RPMI7951 (cell line): ENCODE results near the gene PMVK. TPM values are rescaled to one million over a fixed set of nuclear protein-coding genes. Genes with fewer than 3 reads are reported as not detected.
"Not testable (repeated sequence)": the region's sequence is repeated elsewhere in the genome, so short reads cannot be mapped to it uniquely, and the experiment has no call there.

Experiments
- DNase-seq: peaks from one replicate; pipeline ENCODE4 v3.0.0-alpha.2; 2012; ENCODE audit warnings: low read depth
- total RNA-seq: library from RNA; depleted of rRNA; stranded (reverse); fragments of >200 nt; shearing (Covaris generic); gene quantifications from 2 replicates; pipeline ENCODE4 v1.2.3, GENCODE V29; 2014; rRNA removed

PMVK gene
- total RNA-seq: 8.7 and 9.3 TPM in 2 replicates

GRCh38 chr1:154936555-154937084, at the start of gene PMVK:
TSS of gene PMVK (minus strand) at chr1:154936719. CDS start at chr1:154936685, 34 bp downstream.
- peak; percentile 93 for DNase-seq

GRCh38 chr1:154983776-154984466, 47.4 kb upstream of the PMVK start:
- DNase-seq: no peak

GRCh38 chr1:154982897-154983648, 46.6 kb upstream of the PMVK start, which contains the start of gene FLAD1:
TSS of gene FLAD1 (plus strand) at chr1:154983344. CDS start at chr1:154983695, 351 bp downstream.
- peak; percentile 100 for DNase-seq

- no peak for DNase-seq
Observed at GRCh38 chr1:154982341-154982740, 45.8 kb upstream of the PMVK start.

DNA sequence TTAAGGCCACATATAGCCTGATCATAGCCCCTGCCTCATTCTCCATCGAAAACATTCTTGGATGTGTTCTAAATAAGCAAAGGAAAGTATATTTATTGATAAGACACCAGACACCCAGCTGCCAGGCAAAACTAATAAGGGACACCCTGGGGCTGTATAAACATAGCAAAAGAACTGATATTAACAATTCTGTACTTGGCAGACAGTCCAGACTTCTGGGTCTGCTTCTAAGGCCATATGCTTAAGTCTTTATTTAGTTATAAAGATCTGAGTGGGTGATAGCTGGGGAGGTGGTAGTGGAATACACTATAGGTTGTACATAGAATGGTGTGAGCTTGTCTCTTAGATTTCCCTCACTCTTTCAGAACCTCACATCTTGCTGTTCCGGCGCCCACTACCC, 41.8 kb upstream of the PMVK start:
- no peak for DNase-seq

- DNase-seq: not testable (repeated sequence)
Observed at GRCh38 chr1:154977762-154978161, 41.2 kb upstream of the PMVK start.

- peak; percentile 56 for DNase-seq
Observed at GRCh38 chr1:154975409-154976059, 39.0 kb upstream of the PMVK start.

- DNase-seq: peak; percentile 92
Observed at GRCh38 chr1:154974808-154975408, 38.4 kb upstream of the PMVK start.

DNA sequence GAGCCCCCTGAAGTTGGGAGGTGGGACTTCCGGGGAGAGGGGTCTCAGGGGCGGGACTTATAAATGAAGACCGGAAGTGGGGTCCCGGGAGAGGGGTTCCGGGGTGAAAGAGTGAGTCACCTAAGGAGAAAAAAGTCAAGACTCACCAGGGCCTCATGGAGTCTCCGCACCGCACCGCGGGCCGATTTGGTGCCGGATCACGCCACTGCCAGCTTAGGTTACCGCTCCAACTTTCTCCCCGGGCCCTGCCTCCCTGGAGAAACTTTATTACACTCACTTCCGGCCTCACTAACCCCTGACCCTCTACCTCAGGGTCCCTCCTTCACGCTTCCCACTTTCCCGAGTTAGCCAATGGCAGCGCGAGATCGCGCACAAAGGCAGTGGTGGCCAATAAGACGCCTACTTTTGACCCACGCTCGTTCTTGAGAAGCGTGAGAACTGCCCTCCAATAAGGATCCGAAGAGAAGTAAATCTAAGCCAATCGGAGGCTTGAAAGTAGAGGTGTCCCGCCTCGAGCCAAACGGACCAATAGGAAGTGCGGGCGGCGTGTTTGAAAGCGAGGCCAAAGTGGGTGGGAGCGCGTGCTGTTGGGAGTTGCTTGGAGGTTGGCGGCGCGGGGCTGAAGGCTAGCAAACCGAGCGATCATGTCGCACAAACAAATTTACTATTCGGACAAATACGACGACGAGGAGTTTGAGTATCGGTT, 37.7 kb upstream of the PMVK start, which contains the start of gene CKS1B:
TSS of gene CKS1B (plus strand) at position 580 of the 706 bp plus-strand sequence. CDS start at position 645, 65 bp downstream.
- DNase-seq: peak; percentile 100

DNA sequence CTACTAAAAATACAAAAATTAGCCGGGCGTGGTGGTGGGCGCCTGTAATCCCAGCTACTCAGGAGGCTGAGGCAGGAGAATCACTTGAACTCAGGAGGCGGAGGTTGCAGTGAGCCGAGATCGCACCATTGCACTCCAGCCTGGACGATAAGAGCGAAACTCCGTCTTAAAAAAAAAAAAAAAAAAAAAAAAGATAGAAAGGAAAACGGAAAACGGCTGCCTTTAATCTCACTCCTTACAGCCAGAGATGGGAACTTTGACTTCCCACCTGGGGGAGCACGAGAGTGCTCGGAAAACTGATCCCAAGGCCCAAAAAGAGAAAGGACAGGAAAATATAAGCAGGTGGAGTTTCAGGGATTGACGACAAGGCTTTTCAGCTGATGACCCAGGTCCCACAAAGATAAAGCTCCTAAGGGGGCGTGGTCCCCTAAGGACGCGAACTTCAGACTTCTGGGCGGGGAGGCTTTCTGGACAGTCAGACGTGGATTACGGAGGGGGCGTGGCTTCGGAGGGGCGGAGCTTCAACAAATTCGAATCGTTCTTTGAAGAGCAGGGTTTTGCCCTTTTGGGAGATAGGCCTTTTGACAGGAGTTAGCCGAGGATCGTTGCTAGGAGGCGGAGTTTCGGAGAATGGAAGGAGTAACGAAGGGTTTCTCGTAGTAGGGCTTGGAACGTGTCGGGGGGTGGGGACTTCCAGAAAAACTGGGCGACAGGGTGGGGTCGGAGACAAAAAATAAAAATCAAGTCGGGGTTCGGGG, 37.0 kb upstream of the PMVK start:
- peak; percentile 98 for DNase-seq

GRCh38 chr1:154972517-154973343, 36.2 kb upstream of the PMVK start:
- peak; percentile 95 for DNase-seq

GRCh38 chr1:154972213-154972516, 35.6 kb upstream of the PMVK start:
- no peak for DNase-seq

DNA sequence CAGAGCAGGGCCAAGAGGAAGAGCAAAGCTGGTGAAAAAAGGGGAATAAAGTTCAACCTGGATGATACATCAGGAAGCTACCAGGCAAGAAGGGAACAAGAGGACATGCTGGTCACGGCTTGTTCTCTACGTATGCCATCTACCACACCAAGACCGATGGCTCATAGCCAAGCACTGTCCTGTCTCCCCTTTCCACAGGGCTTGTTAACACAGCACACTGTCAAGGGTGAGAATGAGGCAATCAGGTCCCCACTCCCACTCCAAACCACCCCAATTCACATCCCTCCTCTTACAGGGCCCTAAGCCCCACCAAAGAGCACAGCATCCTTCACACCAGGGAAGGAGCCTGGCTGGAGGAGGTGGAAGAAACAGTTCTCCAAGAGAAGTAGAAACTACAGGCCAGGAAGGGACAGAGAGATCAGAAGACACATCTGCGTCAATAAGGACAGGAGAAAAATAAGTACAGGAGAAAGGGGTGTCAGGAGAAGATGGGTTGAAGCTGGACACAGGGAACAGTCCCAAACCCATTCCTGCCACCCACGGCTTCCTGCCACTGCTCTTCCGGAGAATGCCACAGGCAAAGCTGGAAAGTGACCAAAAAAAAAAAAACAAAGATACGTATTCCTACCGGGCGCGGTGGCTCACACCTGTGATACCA, 35.0 kb upstream of the PMVK start:
- peak; percentile 38 for DNase-seq

GRCh38 chr1:154970631-154971340, 34.3 kb upstream of the PMVK start, which contains the start of gene SHC1:
TSS of gene SHC1 (minus strand) at chr1:154970747. CDS start at chr1:154970526, 221 bp downstream.
- peak; percentile 93 for DNase-seq

DNA sequence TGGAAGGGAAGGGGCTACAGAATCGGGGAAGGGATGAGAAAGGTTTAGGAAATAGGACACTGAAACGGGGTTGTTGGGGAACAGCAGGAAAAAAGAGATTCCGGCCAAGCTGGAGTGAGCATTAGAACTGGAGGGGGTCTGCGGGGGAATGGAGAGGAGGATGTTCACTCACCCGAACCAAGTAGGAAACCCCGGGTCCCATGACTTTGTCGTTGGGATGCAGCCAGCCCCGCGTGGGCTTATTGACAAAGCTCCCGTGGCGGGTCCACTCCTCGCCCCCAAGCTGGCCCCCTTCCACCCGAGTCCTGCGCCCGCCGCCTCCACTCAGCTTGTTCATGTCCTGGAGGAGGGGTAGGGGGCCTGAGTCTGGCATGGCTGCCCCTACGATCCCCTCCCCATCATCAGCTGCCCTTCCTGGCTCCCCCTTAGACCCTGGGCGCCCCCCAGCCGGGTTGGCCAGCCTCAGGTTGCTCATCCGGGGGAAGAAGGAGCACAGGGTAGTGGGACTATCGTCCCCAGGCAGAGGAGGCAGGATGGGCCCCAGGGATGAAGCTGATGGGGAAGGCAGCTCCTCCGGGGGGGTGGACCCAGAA, 33.4 kb upstream of the PMVK start:
- no peak for DNase-seq

DNA sequence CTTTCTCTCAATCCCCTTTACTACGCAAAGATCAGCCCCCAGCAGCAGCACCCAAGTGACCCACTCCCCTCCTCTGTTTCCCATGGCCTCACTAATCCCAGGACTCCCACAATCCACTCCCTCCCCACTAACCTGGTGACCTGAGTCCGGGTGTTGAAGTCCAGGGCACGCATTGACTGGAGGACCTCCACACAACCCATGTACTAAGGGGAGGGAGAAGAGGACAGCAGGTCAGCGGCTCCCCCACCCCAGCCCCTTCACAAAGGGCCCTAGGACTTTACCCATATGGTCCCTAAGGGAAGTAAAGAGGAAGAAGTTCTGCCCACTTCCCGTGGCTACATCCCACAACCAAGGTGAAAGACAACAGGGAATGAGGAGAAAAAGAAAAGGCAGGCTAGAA, 32.7 kb upstream of the PMVK start:
- DNase-seq: no peak

GRCh38 chr1:154968731-154969130, 32.2 kb upstream of the PMVK start:
- no peak for DNase-seq
